ENCODE data around the gene VPS37C. TPM values are rescaled to one million over a fixed set of nuclear protein-coding genes. Genes with fewer than 3 reads are reported as not detected.
"Not testable (repeated sequence)": the region's sequence is repeated elsewhere in the genome, so short reads cannot be mapped to it uniquely, and the experiment has no call there.

Gene VPS37C
- total and polyA plus RNA-seq, 10 of the 15 experiments (the other 5 are each of a cell fraction or from before 2014, with no cell fraction given): 0.39 to 16.5 (median 7.8) TPM

GRCh38 chr11:61165785-61166184, 4.6 kb upstream of the VPS37C start:
- H3K27ac ChIP-seq (ENCODE audit: control insufficient read depth, insufficient read depth); H3K9ac ChIP-seq (ENCODE audit: control insufficient read depth, insufficient read depth, low read length); SMC1A ChIA-PET (ENCODE audit: uncharacterized antibody, unreplicated experiment); H3K27me3 ChIP-seq (replicated peaks in 1 of 2; ENCODE audit: control insufficient read depth in 2 of 2, insufficient read depth in 2 of 2, low read length in 1 of 2); DNase-seq (ENCODE audit: low read depth, low spot score); H3K9me3 ChIP-seq (replicated peaks; ENCODE audit: control insufficient read depth, insufficient read depth, low read length); in situ Hi-C loops (cut with MboI); POLR2A ChIA-PET; BruUV-seq (replicated peaks); H2AFZ ChIP-seq (ENCODE audit: control insufficient read depth, low read depth, low read length); FAIRE-seq; H3K4me3 ChIP-seq; CTCF ChIA-PET; RAD21 ChIA-PET (ENCODE audit: unreplicated experiment); H4K20me1 ChIP-seq (ENCODE audit: control insufficient read depth, insufficient read depth); H3K36me3 ChIP-seq (ENCODE audit: control insufficient read depth in 2 of 2, insufficient read depth in 2 of 2, low read length in 1 of 2); H3K4me2 ChIP-seq (ENCODE audit: control insufficient read depth, insufficient read depth); ATAC-seq: not testable (repeated sequence)
- intact Hi-C loops (cut with micrococcal nuclease; ENCODE audit: unreplicated experiment): loop anchor here (10.0 kb wide), 1 partner anchor 401 kb away; no protein-coding TSS in a partner anchor
- peaks cover 22% of the 10 kb centered on the region for H3K79me2 ChIP-seq (ENCODE audit: control insufficient read depth, insufficient read depth, low read length)
- 44% methylated on average over 2 of the region's 7 CpGs for WGBS (ENCODE audit: insufficient coverage, insufficient replicate concordance, low lambda C conversion rate, missing lambda C conversion rate)
- H3K4me1 ChIP-seq (ENCODE audit: control insufficient read depth, insufficient read depth, low read length): peaks cover 39% of the 10 kb centered on the region

- SMC1A ChIA-PET (ENCODE audit: uncharacterized antibody, unreplicated experiment): no interaction called here
- H3K79me2 ChIP-seq (ENCODE audit: control insufficient read depth, insufficient read depth, low read length): peaks cover 32% of the 10 kb centered on the region
- H3K27ac ChIP-seq (ENCODE audit: control insufficient read depth, insufficient read depth): peak overlapping the region; percentile 66
- peaks cover 47% of the 10 kb centered on the region for H3K4me1 ChIP-seq (ENCODE audit: control insufficient read depth, insufficient read depth, low read length)
- CTCF ChIA-PET: no interaction called here
- H3K4me3 ChIP-seq: peak overlapping the region; percentile 44
- POLR2A ChIA-PET: interaction anchor here (0.5 kb wide), 1 partner anchor 258 kb away, joined by 5 read pairs; no protein-coding TSS in a partner anchor
- peak overlapping the region; percentile 42; the same call in 1 of the 2 replicates for H2AFZ ChIP-seq (ENCODE audit: control insufficient read depth, low read depth, low read length)
- peak overlapping the region; percentile 75 for H3K4me2 ChIP-seq (ENCODE audit: control insufficient read depth, insufficient read depth)
- ATAC-seq (no peak), DNase-seq (ENCODE audit: low read depth, low spot score) (no peak), FAIRE-seq (no peak)
- in situ Hi-C loops (cut with MboI): no loop called here
- no peaks in the 10 kb centered on the region for H3K36me3 ChIP-seq (ENCODE audit: control insufficient read depth in 2 of 2, insufficient read depth in 2 of 2, low read length in 1 of 2)
- TSS peak; percentile 34 for BruUV-seq (replicated peaks)
- H3K9ac ChIP-seq (ENCODE audit: control insufficient read depth, insufficient read depth, low read length): peak overlapping the region; percentile 51
- 12% methylated on average over 13 of the region's 13 CpGs for WGBS (ENCODE audit: insufficient coverage, insufficient replicate concordance, low lambda C conversion rate, missing lambda C conversion rate)
- peaks cover 3% of the 10 kb centered on the region for H3K9me3 ChIP-seq (replicated peaks; ENCODE audit: control insufficient read depth, insufficient read depth, low read length)
- no peaks in the 10 kb centered on the region for H4K20me1 ChIP-seq (ENCODE audit: control insufficient read depth, insufficient read depth)
- intact Hi-C loops (cut with micrococcal nuclease; ENCODE audit: unreplicated experiment): loop anchor here (10.0 kb wide), 1 partner anchor 400 kb away; no protein-coding TSS in a partner anchor
- RAD21 ChIA-PET (ENCODE audit: unreplicated experiment): no interaction called here
- H3K27me3 ChIP-seq (replicated peaks in 1 of 2; ENCODE audit: control insufficient read depth in 2 of 2, insufficient read depth in 2 of 2, low read length in 1 of 2): no peaks in the 10 kb centered on the region
- no peak for TF ChIP-seq CREM (IDR thresholded peaks at IDR 0.05; ENCODE audit: low read depth)
- no peak for TF ChIP-seq RFX5 (IDR thresholded peaks at IDR 0.05; ENCODE audit: low read depth, low read length)
- peak in 1 of 2 experiments; percentile 18; a peak in 2 of 4 replicates for TF ChIP-seq IKZF2 (IDR thresholded peaks at IDR 0.05)
- TF ChIP-seq SIN3A (IDR thresholded peaks at IDR 0.05; ENCODE audit: low read depth, low read length): no peak
- TF ChIP-seq SUZ12 (IDR thresholded peaks at IDR 0.05; ENCODE audit: unreplicated experiment): no peak
- TF ChIP-seq EZH2 (IDR thresholded peaks at IDR 0.05; ENCODE audit: borderline replicate concordance, control insufficient read depth, low read depth, low read length): no peak
- peak; percentile 11; the same call in 1 of the 2 replicates for TF ChIP-seq DPF2 (IDR thresholded peaks at IDR 0.05)
- TF ChIP-seq ZBTB11 (CRISPR knock-in tag; IDR thresholded peaks at IDR 0.05): no peak
- TF ChIP-seq BRCA1 (IDR thresholded peaks at IDR 0.05; ENCODE audit: low read depth, low read length): no peak
- no peak for TF ChIP-seq RELA (IDR thresholded peaks at IDR 0.05; ENCODE audit: borderline replicate concordance, partially characterized antibody)
- TF ChIP-seq CHD4 (IDR thresholded peaks at IDR 0.05): no peak
- peak; percentile 89; the same call in 1 of the 2 replicates for TF ChIP-seq MLLT1 (IDR thresholded peaks at IDR 0.05)
Observed at GRCh38 chr11:61164606-61165424, 3.6 kb upstream of the VPS37C start.

Data from GM12878 (cell line).